Stimulated activated CD4-positive, alpha-beta T cell treated with anti-CD3 and anti-CD28 coated beads, Interleukin-2, amount 100 ng/mL, for 24 hours (primary cell): ENCODE data around the gene PIEZO2.
"Not testable (repeated sequence)": the region's sequence is repeated elsewhere in the genome, so short reads cannot be mapped to it uniquely, and the experiment has no call there.

Experiments
- DNase-seq, 2 donors: peaks; one replicate each; pipeline ENCODE4 v3.0.0-alpha.2; 2020

PIEZO2 gene

DNA sequence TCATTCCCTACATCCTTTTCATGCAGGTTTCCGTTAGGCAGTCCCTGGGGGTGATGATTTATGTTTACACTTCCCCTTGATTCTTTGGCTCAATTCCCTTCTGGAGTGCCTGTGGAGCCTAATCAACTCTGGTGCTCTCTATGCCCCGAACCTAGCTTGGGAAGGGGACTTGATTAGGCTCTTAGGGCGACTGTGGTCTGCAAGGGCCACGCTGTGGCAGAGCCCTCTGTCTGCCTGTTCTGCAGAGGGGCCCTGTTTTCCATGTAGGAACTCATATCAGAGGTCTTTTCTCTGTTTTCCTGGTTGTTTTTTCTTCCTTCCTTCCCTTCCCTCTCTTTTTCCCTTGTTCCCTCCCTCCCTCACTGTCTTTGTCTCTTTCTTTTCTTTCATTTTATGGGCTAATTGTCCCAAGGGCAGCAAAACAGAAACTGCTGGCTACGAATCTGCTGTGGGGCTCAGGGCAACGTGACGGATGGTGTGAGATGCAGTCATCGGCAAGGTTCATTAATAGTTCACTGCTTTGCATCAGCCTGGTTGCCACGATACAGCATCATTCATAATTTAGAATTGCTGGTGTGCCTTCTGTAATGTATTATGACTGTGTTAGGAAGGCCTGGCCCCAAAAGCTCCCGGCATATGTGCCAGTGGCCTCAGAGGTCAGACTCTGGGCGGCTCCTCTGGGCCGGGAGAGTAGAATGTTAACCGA is 489.0 kb downstream of the PIEZO2 start:
- no peak for DNase-seq

DNA sequence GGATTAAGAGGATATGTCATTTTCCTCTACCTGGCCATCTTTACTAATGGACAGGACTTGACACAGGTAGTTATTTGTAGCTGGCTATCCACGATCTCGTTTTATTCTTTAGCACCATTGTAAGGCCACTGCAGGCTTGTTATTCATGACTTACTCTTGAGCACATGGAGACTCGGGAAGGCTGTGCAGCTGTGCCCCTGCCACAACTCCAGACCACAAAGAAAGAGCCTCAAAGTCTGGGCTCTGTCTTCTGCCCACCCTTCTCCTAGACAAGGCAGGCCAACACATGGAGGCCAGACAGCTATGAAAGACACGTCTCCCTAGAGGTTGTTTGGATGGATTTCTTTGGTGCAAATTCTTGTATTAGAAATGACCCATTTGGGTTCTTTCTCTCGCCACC is 489.8 kb downstream of the PIEZO2 start:
- no peak for DNase-seq

DNA sequence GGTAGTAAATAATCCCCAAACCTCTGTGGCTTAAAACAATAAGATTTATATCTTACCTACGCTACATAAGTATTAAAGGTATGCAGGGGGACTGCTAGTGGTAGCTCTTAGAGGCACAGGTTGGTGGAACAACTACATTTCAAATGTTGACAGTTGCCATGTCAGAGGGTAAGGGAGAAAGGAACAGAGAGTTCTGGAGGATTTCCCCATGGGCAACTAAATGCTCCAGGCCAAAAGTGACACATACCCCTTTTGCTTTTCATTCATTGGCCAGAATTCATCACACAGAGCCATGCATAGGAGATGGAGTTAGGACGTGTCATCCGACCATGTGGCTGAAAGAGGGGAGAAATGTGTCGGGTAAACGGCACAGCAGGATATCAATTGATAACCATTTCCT is 490.4 kb downstream of the PIEZO2 start:
- DNase-seq: no peak

DNA sequence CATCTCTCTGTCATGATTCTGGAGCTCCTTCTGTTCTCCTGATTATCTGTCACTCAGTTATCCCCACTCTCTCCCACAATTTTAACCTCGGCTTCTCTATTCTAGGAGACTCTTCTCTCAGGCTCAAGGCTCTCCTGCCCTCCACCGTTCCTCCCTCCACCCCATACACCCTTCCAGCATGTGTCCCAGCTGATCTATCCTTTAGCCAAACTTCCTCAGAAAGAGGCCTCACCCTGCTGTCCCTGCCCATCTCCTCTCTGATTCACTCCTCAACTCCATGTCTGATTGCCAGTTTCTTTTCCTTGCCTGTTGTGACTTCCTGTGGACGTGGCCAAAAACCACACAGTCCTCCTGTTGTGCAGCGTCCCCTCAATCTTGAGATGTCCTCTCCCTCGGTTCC is 505.4 kb downstream of the PIEZO2 start:
- not testable (repeated sequence) for DNase-seq

DNA sequence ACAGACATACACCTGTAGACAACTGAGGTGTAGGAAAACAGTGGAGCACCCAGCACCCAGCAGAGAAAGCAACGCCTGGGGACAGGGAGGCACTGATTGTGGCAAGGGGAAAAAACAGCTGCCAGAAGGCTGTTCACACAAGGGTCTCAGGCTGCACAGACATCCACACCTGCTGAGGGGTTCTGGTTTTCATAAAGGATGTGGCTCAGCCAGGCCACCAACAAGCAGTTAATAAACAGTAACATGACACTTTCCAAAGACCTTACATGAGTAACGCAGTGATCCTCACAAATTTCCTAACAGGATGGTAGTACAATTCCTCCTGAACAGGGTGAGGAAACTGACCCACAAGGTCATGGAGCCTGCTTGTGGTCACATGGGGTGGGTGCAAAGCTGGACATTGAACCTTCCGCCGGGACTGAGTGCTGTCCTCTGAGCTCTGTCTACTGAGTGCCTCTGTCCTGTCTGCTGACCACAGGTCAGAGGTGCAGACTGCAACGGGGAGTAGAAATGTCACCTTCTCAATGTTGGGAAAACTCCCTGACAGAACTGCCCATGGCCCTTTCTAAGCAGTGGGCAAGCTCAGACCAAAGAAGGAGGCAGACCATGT is 506.3 kb downstream of the PIEZO2 start:
- DNase-seq: not testable (repeated sequence)

DNA sequence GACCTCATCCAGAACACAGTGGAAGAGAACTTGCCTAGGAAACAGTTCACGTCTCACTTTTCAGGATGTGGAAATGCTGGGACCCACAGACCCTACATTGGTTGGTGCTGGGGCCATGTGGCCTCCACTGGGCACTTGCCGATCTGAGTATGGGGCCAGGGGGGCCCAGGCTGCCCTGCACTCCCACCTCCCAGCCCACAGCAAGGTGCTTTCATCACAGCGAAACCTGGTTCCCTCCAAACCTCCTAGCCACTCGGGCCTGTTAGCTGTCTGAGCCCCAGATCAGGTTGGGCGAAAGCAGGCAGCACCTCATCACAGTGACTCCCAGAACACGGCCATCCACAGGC is 510.9 kb downstream of the PIEZO2 start:
- not testable (repeated sequence) for DNase-seq

DNA sequence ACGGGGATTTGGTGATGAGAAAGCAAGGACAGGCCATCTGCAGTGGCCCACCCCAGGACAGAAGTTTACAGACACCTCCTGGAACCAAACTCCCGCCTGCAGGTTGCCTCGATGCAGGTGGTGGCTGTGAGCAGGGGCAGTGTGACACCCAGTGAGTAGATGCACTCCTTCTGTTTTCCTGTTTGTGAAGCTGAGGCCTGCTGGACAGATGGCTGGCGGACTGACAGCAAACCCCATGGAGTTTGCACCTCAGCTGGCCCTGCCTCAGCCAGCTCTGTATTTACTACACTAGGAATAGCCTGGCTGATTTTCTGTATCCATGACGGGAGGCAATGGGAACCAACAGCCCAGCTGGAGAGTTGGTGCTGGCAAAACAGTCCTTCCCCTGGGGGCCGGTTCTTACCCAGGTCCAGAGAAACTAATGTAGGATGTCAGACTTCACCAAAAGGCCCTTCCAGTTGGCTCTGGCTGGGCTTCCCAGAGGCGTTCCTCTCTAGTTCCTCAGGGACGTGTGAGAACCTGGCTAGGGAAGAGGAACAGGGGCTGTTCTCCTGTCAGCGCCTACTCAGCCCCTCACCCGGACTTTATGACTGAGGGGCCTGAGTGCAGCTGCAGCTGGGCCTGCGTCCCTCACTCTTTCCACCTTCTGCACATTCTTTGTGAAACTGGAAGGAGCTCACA is 511.4 kb downstream of the PIEZO2 start:
- not testable (repeated sequence) for DNase-seq

DNA sequence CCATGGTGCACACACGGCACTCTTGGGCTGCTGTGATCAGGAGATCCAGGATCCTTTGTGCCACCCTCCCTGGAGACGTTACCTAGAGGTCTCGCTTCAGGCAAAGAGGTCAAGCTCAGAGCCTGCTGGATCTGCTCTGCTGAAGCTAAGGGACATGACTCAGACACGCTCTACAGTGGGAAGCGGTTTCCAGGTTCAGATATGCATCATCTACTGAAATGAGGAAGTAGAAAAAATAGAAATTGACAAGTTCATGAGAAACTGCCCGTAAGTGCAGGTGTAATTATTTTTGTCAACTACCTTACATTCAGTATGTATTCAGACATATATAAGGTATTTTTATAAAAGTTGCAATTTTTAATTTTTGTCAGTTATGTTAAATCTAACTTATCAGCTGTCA is 520.3 kb downstream of the PIEZO2 start:
- not testable (repeated sequence) for DNase-seq

DNA sequence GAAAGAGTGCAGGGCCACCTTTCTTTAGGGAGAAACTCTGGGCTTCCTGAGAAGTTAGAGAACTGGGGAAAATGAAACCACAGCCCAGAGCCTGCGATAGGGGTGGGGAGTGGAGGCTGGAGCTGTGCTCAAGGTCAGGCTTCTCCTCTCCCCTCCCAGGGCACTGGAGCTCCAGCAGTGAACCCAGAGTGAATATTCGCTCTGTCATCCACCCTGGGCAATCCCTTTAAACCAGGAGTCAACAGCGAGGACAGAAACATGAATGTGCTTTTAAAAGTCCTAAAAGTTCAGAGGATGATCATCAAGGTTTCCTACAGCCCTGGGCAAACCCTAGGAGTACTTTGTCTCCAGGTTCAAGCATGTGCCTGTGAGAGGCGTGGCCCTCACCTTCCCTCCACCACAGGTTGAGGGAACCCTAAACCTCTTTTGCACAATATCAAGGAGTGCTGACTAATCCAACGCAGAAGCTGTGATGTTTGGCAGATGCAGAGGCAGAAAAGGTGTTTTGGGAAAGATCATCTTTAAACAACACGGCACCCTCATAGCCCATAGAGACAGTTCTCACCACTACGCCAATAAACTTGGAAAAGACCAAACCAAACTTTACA is 522.7 kb downstream of the PIEZO2 start:
- DNase-seq: not testable (repeated sequence)

DNA sequence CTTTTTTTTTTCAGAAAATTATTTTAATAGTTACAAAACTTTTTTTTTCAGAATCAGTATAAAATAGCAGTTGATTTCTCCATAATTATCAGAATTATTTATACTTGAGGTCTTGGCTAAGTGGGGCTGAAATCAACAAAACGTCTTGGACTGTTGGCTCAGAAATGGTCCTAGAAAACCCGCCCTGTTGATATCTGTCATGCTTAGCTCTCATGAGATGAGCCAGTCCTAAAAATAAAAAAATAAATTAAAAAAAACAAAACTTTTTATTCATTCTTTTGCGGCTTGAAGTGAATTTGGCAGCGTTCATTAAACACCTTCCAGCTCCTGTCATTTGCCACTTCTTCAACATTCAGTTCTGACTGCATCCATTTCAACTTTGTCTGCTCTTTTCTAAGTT is 525.8 kb downstream of the PIEZO2 start:
- not testable (repeated sequence) for DNase-seq

DNA sequence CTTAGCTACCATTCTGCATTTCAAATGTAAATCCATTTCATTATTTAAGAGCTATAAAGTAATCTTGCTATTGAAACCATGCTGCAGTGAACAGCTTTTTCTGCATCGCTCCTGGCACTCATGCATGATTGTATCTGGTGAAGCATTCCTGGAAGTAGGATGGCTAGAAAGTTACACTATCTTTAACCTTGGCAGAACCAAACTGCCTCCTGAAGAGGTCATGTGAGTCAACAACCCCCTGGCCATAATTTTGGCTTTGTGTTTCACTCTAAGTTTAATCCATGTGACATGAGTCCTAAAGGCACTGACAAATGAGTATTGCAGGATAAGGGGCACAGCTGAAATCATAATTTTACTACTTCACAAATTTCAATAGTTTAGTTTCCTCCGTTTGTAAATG is 526.4 kb downstream of the PIEZO2 start:
- DNase-seq: not testable (repeated sequence)

DNA sequence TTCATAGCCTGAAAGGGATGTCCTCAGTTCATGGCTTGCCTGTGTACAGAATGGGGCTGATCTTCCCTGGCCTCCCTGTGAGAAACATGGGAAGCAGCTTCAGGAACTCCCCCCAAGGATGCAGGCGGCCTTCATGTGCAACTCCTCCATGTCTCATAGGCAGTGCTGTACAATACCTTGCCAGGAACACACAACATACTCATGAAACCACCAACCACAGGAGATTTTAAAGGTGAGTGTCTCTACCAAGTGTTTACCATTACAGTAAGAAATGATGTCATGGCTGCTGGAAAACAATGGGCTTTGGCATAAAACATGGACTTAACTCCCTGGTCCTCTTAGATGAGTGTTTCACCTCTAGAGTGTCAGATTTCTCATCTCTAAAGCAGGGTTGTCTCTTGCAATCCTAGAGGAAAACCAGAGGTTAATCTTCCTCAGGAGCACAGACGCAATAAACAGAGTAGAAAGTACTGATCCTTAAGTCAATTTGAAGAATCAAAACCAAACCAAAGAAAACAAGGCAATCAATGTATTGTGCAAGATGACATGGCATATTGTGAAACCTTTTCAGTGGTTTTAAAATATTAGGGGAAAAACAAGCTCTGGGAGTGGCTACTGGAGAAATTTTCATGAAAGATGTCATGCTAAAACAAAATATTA is 528.6 kb downstream of the PIEZO2 start:
- not testable (repeated sequence) for DNase-seq
